Measurements from ENCODE around the gene MAS1. TPM values are rescaled to one million over a fixed set of nuclear protein-coding genes. Genes with fewer than 3 reads are reported as not detected.
"Not testable (repeated sequence)": the region's sequence is repeated elsewhere in the genome, so short reads cannot be mapped to it uniquely, and the experiment has no call there.

Gene MAS1
- total and polyA plus RNA-seq, 2 experiments from 2014 or later = 0.03 TPM; not detected in 1

DNA sequence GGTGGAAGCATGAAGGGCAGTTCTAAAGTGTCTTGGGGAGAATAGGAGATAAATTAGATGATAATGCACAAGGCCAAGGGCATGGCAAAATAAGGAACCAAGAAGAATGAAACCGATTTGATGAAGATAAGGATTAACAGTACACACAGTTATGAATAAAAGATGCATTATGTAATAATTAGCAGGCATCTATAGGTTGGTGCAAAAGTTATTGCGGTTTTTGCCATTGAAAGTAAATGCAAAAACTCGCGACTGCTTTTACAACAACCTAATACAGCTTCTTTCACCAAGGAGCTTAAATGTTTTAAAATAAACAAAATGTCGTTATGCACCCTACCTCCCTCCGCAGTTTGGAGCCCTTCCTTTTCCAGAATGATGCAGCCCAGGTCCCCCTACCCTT is 29.0 kb downstream of the MAS1 start (continued):
- TF ChIP-seq, protein P1, sequence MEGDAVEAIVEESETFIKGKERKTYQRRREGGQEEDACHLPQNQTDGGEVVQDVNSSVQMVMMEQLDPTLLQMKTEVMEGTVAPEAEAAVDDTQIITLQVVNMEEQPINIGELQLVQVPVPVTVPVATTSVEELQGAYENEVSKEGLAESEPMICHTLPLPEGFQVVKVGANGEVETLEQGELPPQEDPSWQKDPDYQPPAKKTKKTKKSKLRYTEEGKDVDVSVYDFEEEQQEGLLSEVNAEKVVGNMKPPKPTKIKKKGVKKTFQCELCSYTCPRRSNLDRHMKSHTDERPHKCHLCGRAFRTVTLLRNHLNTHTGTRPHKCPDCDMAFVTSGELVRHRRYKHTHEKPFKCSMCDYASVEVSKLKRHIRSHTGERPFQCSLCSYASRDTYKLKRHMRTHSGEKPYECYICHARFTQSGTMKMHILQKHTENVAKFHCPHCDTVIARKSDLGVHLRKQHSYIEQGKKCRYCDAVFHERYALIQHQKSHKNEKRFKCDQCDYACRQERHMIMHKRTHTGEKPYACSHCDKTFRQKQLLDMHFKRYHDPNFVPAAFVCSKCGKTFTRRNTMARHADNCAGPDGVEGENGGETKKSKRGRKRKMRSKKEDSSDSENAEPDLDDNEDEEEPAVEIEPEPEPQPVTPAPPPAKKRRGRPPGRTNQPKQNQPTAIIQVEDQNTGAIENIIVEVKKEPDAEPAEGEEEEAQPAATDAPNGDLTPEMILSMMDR (conservative IDR thresholded peaks at IDR 0.05; ENCODE audit: low read depth in 2 of 2) = no peak
- TF ChIP-seq ZNF331 (CRISPR knock-in tag; IDR thresholded peaks at IDR 0.05; ENCODE audit: low read depth) (no peak), JUNB (IDR thresholded peaks at IDR 0.05; ENCODE audit: unreplicated experiment) (no peak), POLR2AphosphoS5 (IDR thresholded peaks at IDR 0.05; ENCODE audit: low read depth) (no peak), STAT1 (IDR thresholded peaks at IDR 0.05; ENCODE audit: unreplicated experiment) (no peak)

DNA sequence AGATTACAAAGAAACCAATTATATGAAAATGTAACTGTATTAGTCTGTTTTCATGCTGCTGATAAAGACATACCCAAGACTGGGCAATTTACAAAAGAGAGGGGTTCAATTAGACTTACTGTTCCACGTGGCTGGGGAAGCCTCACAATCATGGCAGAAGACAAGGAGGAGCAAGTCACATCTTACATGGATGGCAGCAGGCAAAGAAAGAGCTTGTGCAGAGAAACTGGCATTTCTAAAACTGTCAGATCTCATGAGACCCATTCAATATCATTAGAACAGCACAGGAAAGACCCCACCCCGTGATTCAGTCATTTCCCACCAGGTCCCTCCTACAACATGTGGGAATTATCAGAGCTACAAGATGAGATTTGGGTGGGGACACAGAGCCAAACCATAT is 33.4 kb downstream of the MAS1 start:
- H3K4me1 Mint-ChIP-seq; ATAC-seq; H3K4me1 ChIP-seq (ENCODE audit: insufficient read depth); H3K79me2 ChIP-seq (replicated peaks; ENCODE audit: insufficient read depth); H3K4me3 ChIP-seq; H3K4me3 Mint-ChIP-seq; H4K20me1 ChIP-seq (replicated peaks; ENCODE audit: insufficient read depth); H2AFZ ChIP-seq; H3K9me2 ChIP-seq (ENCODE audit: insufficient read depth); H3K36me3 Mint-ChIP-seq (ENCODE audit: low read depth); H3K27ac ChIP-seq (ENCODE audit: low read depth); H3K4me2 ChIP-seq; H3K27ac Mint-ChIP-seq; H3K27me3 Mint-ChIP-seq (ENCODE audit: insufficient read depth, low read depth, poor library complexity); H3K27me3 ChIP-seq (ENCODE audit: insufficient read depth); DNase-seq (ENCODE audit: low spot score); H3K9me3 Mint-ChIP-seq; H3F3A ChIP-seq (replicated peaks; ENCODE audit: low read depth); H3K36me3 ChIP-seq (ENCODE audit: insufficient read depth): not testable (repeated sequence)

GRCh38 chr6:159926542-159927203 is 35.9 kb downstream of the MAS1 start:
- Histone ChIP-seq H3K27ac (ENCODE audit: low read depth) (no peak overlapping the region), H3K27me3 (ENCODE audit: insufficient read depth) (no peaks in the 10 kb centered on the region), H3K4me1 (ENCODE audit: insufficient read depth) (no peaks in the 10 kb centered on the region), H3K4me3 (no peak overlapping the region), H3K9me2 (ENCODE audit: insufficient read depth) (no peaks in the 10 kb centered on the region), H3K36me3 (ENCODE audit: insufficient read depth) (no peaks in the 10 kb centered on the region), H3F3A (replicated peaks; ENCODE audit: low read depth) (no peaks in the 10 kb centered on the region), H3K79me2 (replicated peaks; ENCODE audit: insufficient read depth) (no peaks in the 10 kb centered on the region), H4K20me1 (replicated peaks; ENCODE audit: insufficient read depth) (no peaks in the 10 kb centered on the region), H3K4me2 (no peak overlapping the region), H2AFZ (no peak overlapping the region)
- Mint-ChIP-seq H3K4me3 (no peak overlapping the region), H3K36me3 (ENCODE audit: low read depth) (no peaks in the 10 kb centered on the region; the same call in 2 of the 3 replicates), H3K27me3 (ENCODE audit: insufficient read depth, low read depth, poor library complexity) (no peaks in the 10 kb centered on the region), H3K9me3 (peaks cover 6% of the 10 kb centered on the region; the same call in 2 of the 3 replicates), H3K27ac (no peak overlapping the region), H3K4me1 (no peaks in the 10 kb centered on the region)
- ATAC-seq (no peak), DNase-seq (ENCODE audit: low spot score) (no peak)
- TF ChIP-seq, protein P2, sequence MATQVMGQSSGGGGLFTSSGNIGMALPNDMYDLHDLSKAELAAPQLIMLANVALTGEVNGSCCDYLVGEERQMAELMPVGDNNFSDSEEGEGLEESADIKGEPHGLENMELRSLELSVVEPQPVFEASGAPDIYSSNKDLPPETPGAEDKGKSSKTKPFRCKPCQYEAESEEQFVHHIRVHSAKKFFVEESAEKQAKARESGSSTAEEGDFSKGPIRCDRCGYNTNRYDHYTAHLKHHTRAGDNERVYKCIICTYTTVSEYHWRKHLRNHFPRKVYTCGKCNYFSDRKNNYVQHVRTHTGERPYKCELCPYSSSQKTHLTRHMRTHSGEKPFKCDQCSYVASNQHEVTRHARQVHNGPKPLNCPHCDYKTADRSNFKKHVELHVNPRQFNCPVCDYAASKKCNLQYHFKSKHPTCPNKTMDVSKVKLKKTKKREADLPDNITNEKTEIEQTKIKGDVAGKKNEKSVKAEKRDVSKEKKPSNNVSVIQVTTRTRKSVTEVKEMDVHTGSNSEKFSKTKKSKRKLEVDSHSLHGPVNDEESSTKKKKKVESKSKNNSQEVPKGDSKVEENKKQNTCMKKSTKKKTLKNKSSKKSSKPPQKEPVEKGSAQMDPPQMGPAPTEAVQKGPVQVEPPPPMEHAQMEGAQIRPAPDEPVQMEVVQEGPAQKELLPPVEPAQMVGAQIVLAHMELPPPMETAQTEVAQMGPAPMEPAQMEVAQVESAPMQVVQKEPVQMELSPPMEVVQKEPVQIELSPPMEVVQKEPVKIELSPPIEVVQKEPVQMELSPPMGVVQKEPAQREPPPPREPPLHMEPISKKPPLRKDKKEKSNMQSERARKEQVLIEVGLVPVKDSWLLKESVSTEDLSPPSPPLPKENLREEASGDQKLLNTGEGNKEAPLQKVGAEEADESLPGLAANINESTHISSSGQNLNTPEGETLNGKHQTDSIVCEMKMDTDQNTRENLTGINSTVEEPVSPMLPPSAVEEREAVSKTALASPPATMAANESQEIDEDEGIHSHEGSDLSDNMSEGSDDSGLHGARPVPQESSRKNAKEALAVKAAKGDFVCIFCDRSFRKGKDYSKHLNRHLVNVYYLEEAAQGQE (IDR thresholded peaks at IDR 0.05; ENCODE audit: unreplicated experiment) = no peak
- TF ChIP-seq NANOG (IDR thresholded peaks at IDR 0.05; ENCODE audit: borderline replicate concordance) = no peak
- no peak for TF ChIP-seq EZH2phosphoT487 (IDR thresholded peaks at IDR 0.05; ENCODE audit: unreplicated experiment)
- no peak for TF ChIP-seq JUNB (IDR thresholded peaks at IDR 0.05; ENCODE audit: unreplicated experiment)
- TF ChIP-seq CREB1 (CRISPR knock-in tag; IDR thresholded peaks at IDR 0.05; ENCODE audit: low read depth) = no peak
